Measurements from ENCODE around the gene DDX1. TPM values are rescaled to one million over a fixed set of nuclear protein-coding genes. Genes with fewer than 3 reads are reported as not detected.

Gene DDX1
- total and polyA plus RNA-seq, 11 donors, result 97.7 to 193 (median 136) TPM

GRCh38 chr2:15616850-15617777 is 25.4 kb downstream of the DDX1 start:
- Histone ChIP-seq H3K27me3 (no peaks in the 10 kb centered on the region), H3K36me3 (peaks cover 5 to 92% (median 80%) of the 10 kb centered on the region in 9 donors), H3K27ac (no peak overlapping the region), H3K4me3 (no peak overlapping the region), H3K4me1 (peaks cover 0 to 7% (median 0%) of the 10 kb centered on the region in 12 donors), H3K9me3 (no peaks in the 10 kb centered on the region)
- TF ChIP-seq CTCF (IDR thresholded peaks at IDR 0.05), result no peak
- no peak for TF ChIP-seq POLR2A (IDR thresholded peaks at IDR 0.05)
- ATAC-seq (no peak), DNase-seq (no peak)
- WGBS, 4 donors, result 93 to 97% (median 96%) methylated on average over 3 of the region's 3 CpGs
- intact Hi-C loops (cut with DNase I), result no loop called here

- Histone ChIP-seq H3K9me3 (no peaks in the 10 kb centered on the region), H3K36me3 (peaks cover 5 to 100% (median 88%) of the 10 kb centered on the region in 9 donors), H3K4me1 (peaks cover 0 to 7% (median 0%) of the 10 kb centered on the region in 12 donors), H3K4me3 (no peak overlapping the region), H3K27ac (no peak overlapping the region), H3K27me3 (no peaks in the 10 kb centered on the region)
- TF ChIP-seq CTCF (IDR thresholded peaks at IDR 0.05) (no peak), POLR2A (IDR thresholded peaks at IDR 0.05) (no peak)
- no peak for ATAC-seq
- no peak for DNase-seq
- WGBS, 4 donors, result 94 to 96% (median 96%) methylated on average over 4 of the region's 4 CpGs
- intact Hi-C loops (cut with DNase I), result no loop called here
Measured at GRCh38 chr2:15617778-15618448, 26.2 kb downstream of the DDX1 start.

DNA sequence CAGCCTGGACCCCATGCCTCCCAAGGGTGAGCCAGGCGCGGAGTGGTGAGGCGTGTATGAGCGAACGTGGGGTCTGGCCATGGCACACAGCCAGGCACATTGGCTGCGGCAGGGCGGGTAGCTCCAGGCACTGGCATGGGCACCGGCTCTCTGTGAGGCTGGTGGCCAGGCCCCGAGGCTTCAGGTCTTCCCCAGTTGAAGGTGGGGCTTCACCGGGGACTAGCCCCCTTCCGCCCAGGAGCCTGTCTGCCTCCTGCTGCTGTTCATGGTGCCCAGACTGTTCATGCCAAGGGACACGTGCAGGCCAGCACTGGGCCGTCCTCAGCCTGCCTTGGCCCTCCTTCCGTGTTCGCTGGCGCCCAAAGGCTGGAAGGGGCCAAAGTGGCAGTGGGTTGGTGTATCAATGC is 26.8 kb downstream of the DDX1 start:
- TF ChIP-seq CTCF (IDR thresholded peaks at IDR 0.05) (no peak), POLR2A (IDR thresholded peaks at IDR 0.05) (no peak)
- Histone ChIP-seq H3K4me3 (no peak overlapping the region), H3K4me1 (peaks cover 0 to 7% (median 0%) of the 10 kb centered on the region in 12 donors), H3K36me3 (peaks cover 5 to 100% (median 89%) of the 10 kb centered on the region in 9 donors), H3K9me3 (no peaks in the 10 kb centered on the region), H3K27me3 (no peaks in the 10 kb centered on the region), H3K27ac (no peak overlapping the region)
- DNase-seq (no peak), ATAC-seq (peak in 2 of 4 donors; percentile 16 to 56)
- intact Hi-C loops (cut with DNase I), result no loop called here
- 88 to 93% (median 90%) methylated on average over 10 to 16 of the region's 16 CpGs for WGBS, 4 donors

DNA sequence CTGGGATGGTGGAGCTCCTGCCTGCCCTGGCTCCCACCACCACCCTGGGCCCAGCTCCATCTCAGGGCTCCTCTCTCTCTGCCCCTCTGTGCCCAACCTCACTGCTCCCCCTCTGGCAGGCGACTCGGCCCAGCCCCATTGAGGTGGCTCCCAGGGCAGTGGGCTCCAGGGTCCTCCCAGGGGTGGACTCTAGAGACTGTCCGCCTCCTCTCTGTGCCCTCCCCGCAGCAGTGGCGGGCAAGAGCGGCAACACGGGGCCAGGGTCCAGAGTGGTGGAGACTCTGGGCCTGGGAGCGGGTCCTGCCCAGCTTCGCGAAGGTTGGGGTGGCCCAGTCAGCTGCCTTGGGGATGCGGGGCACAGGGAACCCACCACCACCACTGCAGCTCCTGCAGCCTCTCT is 27.4 kb downstream of the DDX1 start:
- WGBS, 4 donors, result 95 to 100% (median 98%) methylated on average over 4 to 11 of the region's 11 CpGs
- Histone ChIP-seq H3K4me1 (peaks cover 0 to 7% (median 0%) of the 10 kb centered on the region in 12 donors), H3K36me3 (peaks cover 8 to 100% (median 90%) of the 10 kb centered on the region in 9 donors), H3K4me3 (no peak overlapping the region), H3K27ac (no peak overlapping the region), H3K27me3 (no peaks in the 10 kb centered on the region), H3K9me3 (no peaks in the 10 kb centered on the region)
- DNase-seq (no peak), ATAC-seq (peak in 3 of 4 donors; percentile 13 to 59 (median 20))
- intact Hi-C loops (cut with DNase I), result no loop called here
- TF ChIP-seq POLR2A (IDR thresholded peaks at IDR 0.05) (no peak), CTCF (IDR thresholded peaks at IDR 0.05) (no peak)

Measured in heart left ventricle (tissue), 16 donors.